HL-60/S4 (cell line): Measurements from ENCODE around the gene MPDZ.

Experiments
- in situ Hi-C: fragments of 300-500 bp; cut with MboI; formaldehyde crosslinking; loops from 2 replicates; pipeline ENCODE4 v1.14.3; 2022; ENCODE audit warnings: low sequenced_read_pairs

MPDZ gene

GRCh38 chr9:13088720-13089427 is 190.6 kb downstream of the MPDZ start:
- in situ Hi-C loops = no loop called here

GRCh38 chr9:13083963-13084528 is 195.4 kb downstream of the MPDZ start:
- in situ Hi-C loops = no loop called here

- in situ Hi-C loops = no loop called here
These were observed 196.1 kb downstream of the MPDZ start for GRCh38 chr9:13083366-13083765.

GRCh38 chr9:13082796-13083195 is 196.7 kb downstream of the MPDZ start:
- in situ Hi-C loops = no loop called here

GRCh38 chr9:13078164-13078563 is 201.3 kb downstream of the MPDZ start:
- in situ Hi-C loops = no loop called here

GRCh38 chr9:13076616-13077015 is 202.9 kb downstream of the MPDZ start:
- in situ Hi-C loops = no loop called here

- in situ Hi-C loops = no loop called here
These were observed 207.6 kb downstream of the MPDZ start for GRCh38 chr9:13071921-13072320.

- in situ Hi-C loops = no loop called here
These were observed 208.6 kb downstream of the MPDZ start for GRCh38 chr9:13070612-13071595.

GRCh38 chr9:13069498-13069897 is 210.0 kb downstream of the MPDZ start:
- in situ Hi-C loops = no loop called here

- in situ Hi-C loops = no loop called here
These were observed 214.8 kb downstream of the MPDZ start for GRCh38 chr9:13064676-13065075.

- in situ Hi-C loops = no loop called here
These were observed 215.5 kb downstream of the MPDZ start for GRCh38 chr9:13063880-13064459.

GRCh38 chr9:13061390-13061789 is 218.1 kb downstream of the MPDZ start:
- in situ Hi-C loops = no loop called here
